Cardiac fibroblast (primary cell): ENCODE data around the gene SETD1A.
A peak's percentile ranks its signal among the peaks of the same experiment; 100 is the strongest.
"Not testable (repeated sequence)": the region's sequence is repeated elsewhere in the genome, so short reads cannot be mapped to it uniquely, and the experiment has no call there.

Source experiments
- DNase-seq, 2 donors: peaks; one replicate each; pipeline versions ENCODE4 v3.0.0 to v3.0.0-alpha.2; 2010; ENCODE audit warnings: low read depth in 2 of 2
- H3K4me3 ChIP-seq, 2 donors: replicated peaks in 1 of 2; 1 replicate in 1 of 2; 2 replicates in 1 of 2; pipeline ENCODE4 v1.5.1; 2011; ENCODE audit warnings: low read depth in 2 of 2, low read length in 2 of 2, mild to moderate bottlenecking in 2 of 2, moderate library complexity in 1 of 2
- TF ChIP-seq, protein P1 (sequence below): IDR thresholded peaks from one replicate; pipeline ENCODE4 v1.5.1; 2011; ENCODE audit warnings: low read depth, mild to moderate bottlenecking, low read length, inconsistent platforms

The SETD1A gene

DNA sequence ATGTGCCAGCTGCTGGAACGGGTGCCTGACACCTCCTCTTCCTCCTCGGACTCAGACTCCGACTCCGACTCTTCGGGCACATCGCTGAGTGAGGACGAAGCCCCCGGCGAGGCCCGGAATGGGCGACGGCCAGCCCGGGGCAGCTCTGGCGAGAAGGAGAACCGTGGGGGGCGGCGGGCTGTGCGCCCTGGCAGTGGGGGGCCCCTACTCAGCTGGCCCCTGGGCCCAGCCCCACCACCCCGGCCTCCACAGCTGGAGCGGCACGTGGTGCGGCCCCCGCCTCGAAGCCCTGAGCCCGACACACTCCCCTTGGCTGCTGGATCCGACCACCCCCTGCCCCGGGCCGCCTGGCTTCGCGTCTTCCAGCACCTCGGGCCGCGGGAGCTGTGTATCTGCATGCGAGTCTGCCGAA lies 27.4 kb upstream of the SETD1A start:
- TF ChIP-seq, protein P1, sequence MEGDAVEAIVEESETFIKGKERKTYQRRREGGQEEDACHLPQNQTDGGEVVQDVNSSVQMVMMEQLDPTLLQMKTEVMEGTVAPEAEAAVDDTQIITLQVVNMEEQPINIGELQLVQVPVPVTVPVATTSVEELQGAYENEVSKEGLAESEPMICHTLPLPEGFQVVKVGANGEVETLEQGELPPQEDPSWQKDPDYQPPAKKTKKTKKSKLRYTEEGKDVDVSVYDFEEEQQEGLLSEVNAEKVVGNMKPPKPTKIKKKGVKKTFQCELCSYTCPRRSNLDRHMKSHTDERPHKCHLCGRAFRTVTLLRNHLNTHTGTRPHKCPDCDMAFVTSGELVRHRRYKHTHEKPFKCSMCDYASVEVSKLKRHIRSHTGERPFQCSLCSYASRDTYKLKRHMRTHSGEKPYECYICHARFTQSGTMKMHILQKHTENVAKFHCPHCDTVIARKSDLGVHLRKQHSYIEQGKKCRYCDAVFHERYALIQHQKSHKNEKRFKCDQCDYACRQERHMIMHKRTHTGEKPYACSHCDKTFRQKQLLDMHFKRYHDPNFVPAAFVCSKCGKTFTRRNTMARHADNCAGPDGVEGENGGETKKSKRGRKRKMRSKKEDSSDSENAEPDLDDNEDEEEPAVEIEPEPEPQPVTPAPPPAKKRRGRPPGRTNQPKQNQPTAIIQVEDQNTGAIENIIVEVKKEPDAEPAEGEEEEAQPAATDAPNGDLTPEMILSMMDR, result no peak
- no peak for DNase-seq
- H3K4me3 ChIP-seq, result no peak overlapping the region

- TF ChIP-seq, protein P1, result no peak
- H3K4me3 ChIP-seq, result no peak overlapping the region
- DNase-seq, result no peak
Measured at GRCh38 chr16:30931068-30931650, 26.4 kb upstream of the SETD1A start.

DNA sequence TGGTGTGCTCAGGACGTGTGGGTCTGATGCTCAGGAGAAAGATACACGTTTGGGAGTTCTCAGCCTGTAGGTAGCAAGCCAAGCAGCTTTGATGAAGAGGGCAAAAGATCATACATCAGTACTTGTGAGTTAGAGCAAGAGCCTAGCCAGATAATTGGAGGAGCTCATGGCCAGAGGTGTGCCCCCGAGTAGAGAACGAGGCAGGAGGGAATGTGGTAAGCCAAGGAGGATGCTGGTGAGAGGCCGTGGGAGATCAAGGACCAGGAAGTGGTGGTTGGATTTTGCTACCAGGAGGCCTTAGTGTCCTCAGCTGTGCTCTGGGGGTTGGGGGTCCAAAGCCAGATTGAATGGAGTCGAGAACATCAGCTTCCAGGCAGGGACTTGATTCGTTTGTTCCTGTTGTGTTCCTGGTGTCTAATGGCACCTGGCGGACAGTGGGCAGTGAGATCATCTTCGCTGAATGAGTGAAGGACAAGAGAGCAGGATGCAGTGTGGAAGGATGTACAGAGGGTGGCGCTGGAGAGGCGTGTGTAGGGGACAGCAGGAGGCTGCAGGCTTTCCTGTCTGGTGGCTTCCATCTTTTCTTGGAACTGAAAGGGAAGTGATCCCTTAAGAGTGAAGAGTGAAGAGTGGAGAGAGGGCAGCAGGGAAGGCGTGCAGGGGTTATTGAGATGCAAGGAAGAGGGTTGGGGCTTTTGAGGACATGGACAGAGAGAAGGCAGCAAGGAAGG lies 22.6 kb upstream of the SETD1A start:
- peak; percentile 57 to 69 for DNase-seq
- no peak overlapping the region for H3K4me3 ChIP-seq
- TF ChIP-seq, protein P1, result peak; percentile 80

- TF ChIP-seq, protein P1, result no peak
- H3K4me3 ChIP-seq, result no peak overlapping the region
- no peak for DNase-seq
Measured at GRCh38 chr16:30937692-30938091, 19.9 kb upstream of the SETD1A start.

GRCh38 chr16:30939571-30939970 lies 18.0 kb upstream of the SETD1A start:
- peak in 1 of 2 donors; percentile 62 for DNase-seq

DNA sequence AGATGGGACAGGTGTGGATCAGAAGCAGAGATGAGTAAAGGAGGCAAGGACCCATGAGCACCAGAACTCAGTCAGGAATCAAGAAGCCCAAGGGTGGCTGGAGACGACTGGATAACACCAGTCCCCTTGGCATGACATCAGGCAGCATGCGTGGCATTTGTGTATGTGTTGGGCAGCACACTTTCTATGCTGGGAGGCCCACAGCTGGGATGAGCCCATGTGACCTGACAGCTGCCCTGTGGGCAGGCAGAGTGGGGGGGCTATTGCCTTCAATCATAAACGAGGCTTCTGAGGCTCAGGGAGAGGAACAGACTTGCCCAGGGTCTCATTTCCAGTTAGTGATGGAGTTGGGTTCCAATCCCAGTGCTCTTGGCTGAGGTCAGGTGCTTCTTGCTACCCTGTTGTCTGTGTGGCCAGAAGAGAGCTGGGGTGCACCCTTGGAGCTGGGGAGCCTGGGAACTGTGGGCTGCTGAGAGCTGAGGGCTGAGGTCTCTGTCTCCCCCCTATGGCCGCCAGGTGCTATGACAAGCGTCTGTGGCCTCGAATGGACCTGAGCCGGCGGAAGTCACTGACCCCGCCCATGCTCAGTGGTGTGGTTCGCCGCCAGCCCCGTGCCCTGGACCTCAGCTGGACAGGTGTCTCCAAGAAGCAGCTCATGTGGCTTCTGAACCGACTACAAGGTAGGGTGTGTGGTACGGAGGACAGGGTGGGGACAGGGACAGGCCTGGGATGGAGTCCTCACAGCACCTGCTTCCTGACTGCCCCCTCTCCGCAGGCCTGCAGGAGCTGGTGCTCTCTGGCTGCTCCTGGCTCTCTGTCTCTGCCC lies 15.7 kb upstream of the SETD1A start:
- TF ChIP-seq, protein P1, result peak; percentile 94
- H3K4me3 ChIP-seq, result no peak overlapping the region
- peak; percentile 73 to 74 for DNase-seq

More at GRCh38 chr16:30939571-30939970, 18.0 kb upstream of the SETD1A start:
- H3K4me3 ChIP-seq, result not testable (repeated sequence)

- TF ChIP-seq, protein P1, result no peak
- H3K4me3 ChIP-seq, result no peak overlapping the region
- no peak for DNase-seq
Measured at GRCh38 chr16:30942426-30942806, 15.1 kb upstream of the SETD1A start.
